Endothelial cell of umbilical vein (primary cell): ENCODE data around the gene OTUD5. TPM values are rescaled to one million over a fixed set of nuclear protein-coding genes. Genes with fewer than 3 reads are reported as not detected.

Experiments
- BruUV-seq: library from RNA; stranded (reverse); fragments of 400-500 nt; replicated peaks from 2 replicates; lab custom pipeline; 2021; lab: Mats Ljungman, UMichigan
- CTCF ChIA-PET: fragments of 300-600, 350-600 bp; sonication (Branson Sonifier 250); formaldehyde crosslinking; loops from one replicate; lab custom pipeline; 2021; ENCODE audit warnings: antibody characterized with exemption, inconsistent platforms; lab: Charles Lee
- POLR2A ChIA-PET: fragments of 300-600, 350-600 bp; sonication (Branson Sonifier 250); formaldehyde crosslinking; loops from one replicate; lab custom pipeline; 2021; ENCODE audit warnings: antibody characterized with exemption, inconsistent platforms; lab: Charles Lee
- DNase-seq: peaks from one replicate; pipeline ENCODE4 v3.0.0-alpha.2; 2011; ENCODE audit warnings: low read depth, low spot score
- FAIRE-seq: peaks from 2 replicates; lab custom pipeline; 2011; peaks lifted over from hg19 to GRCh38; lab: Jason Lieb, UNC
- H2AFZ ChIP-seq: 2 replicates; pipeline ENCODE4 v1.6.0; 2012; ENCODE audit warnings: low read depth, low read length, control low read depth, inconsistent platforms
- H3K27ac ChIP-seq: 2 replicates; pipeline ENCODE4 v1.5.1; 2011; ENCODE audit warnings: low read depth, mild to moderate bottlenecking, control low read depth, low read length, moderate library complexity; ENCODE audit not compliant: insufficient read depth
- H3K27me3 ChIP-seq, 2 experiments: 2 replicates each; pipeline versions ENCODE4 v1.6.0 to v1.6.1; 2011; ENCODE audit warnings: low read length in 2 of 2, mixed read lengths in 1 of 2; ENCODE audit not compliant: control insufficient read depth in 2 of 2, insufficient read depth in 2 of 2
- H3K36me3 ChIP-seq, 2 experiments: 2 replicates in 1 of 2; 3 replicates in 1 of 2; pipeline ENCODE4 v1.5.1; 2011; ENCODE audit warnings: low read length in 2 of 2, mild to moderate bottlenecking in 1 of 2, moderate library complexity in 1 of 2; ENCODE audit not compliant: control insufficient read depth in 2 of 2, insufficient read depth in 2 of 2; ENCODE audit errors: extremely low read depth in 1 of 2
- H3K4me1 ChIP-seq: 3 replicates; pipeline ENCODE4 v1.5.1; 2011; ENCODE audit warnings: mild to moderate bottlenecking, low read length; ENCODE audit not compliant: control insufficient read depth, insufficient read depth; ENCODE audit errors: extremely low read depth
- H3K4me2 ChIP-seq: 2 replicates; pipeline ENCODE4 v1.6.1; 2011; ENCODE audit warnings: low read length, control low read depth, mixed read lengths; ENCODE audit not compliant: insufficient read depth
- H3K4me3 ChIP-seq, 3 experiments: fragments of 200-600 bp in 1 of 3; sonication (generic), shearing (Covaris generic) in 1 of 3; replicated peaks in 1 of 3; 2 replicates each; pipeline ENCODE4 v1.5.1; 2011 to 2016; ENCODE audit warnings: control low read depth in 3 of 3, low read length in 3 of 3, mild to moderate bottlenecking in 2 of 3, inconsistent platforms in 1 of 3, low read depth in 1 of 3, moderate library complexity in 1 of 3; ENCODE audit not compliant: insufficient read depth in 1 of 3
- H3K79me2 ChIP-seq: 2 replicates; pipeline ENCODE4 v1.6.0; 2012; ENCODE audit warnings: low read length, inconsistent platforms; ENCODE audit not compliant: control insufficient read depth, insufficient read depth
- H3K9ac ChIP-seq: replicated peaks from 2 replicates; pipeline ENCODE3; 2011; ENCODE audit warnings: low read length, control low read depth; ENCODE audit not compliant: insufficient read depth; ENCODE audit errors: extremely low read depth
- H3K9me1 ChIP-seq: replicated peaks from 3 replicates; pipeline ENCODE4 v1.6.0; 2011; ENCODE audit warnings: mild to moderate bottlenecking, low read length; ENCODE audit not compliant: control insufficient read depth, insufficient read depth; ENCODE audit errors: extremely low read depth
- H3K9me3 ChIP-seq: replicated peaks from 2 replicates; pipeline ENCODE4 v1.5.1; 2012; ENCODE audit warnings: low read length, inconsistent platforms; ENCODE audit not compliant: control insufficient read depth, insufficient read depth
- H4K20me1 ChIP-seq: replicated peaks from 2 replicates; pipeline ENCODE3; 2011; ENCODE audit warnings: mild to moderate bottlenecking, low read length; ENCODE audit not compliant: control insufficient read depth, insufficient read depth; ENCODE audit errors: extremely low read depth
- CTCF ChIP-seq, 2 donors: IDR thresholded peaks; 1 replicate in 1 of 2; 2 replicates in 1 of 2; pipeline ENCODE4 v1.5.1; 2011; ENCODE audit warnings: low read length in 2 of 2, mild to moderate bottlenecking in 2 of 2, moderate library complexity in 2 of 2, control low read depth in 1 of 2, inconsistent platforms in 1 of 2, low read depth in 1 of 2; ENCODE audit not compliant: insufficient read depth in 1 of 2; ENCODE audit errors: extremely low read depth in 1 of 2
- EZH2 ChIP-seq: IDR thresholded peaks from 2 replicates; pipeline ENCODE4 v1.6.1; 2012; ENCODE audit warnings: borderline replicate concordance, low read depth, mild to moderate bottlenecking, moderate library complexity, low read length, inconsistent platforms; ENCODE audit not compliant: severe bottlenecking
- FOS ChIP-seq: IDR thresholded peaks from 2 replicates; pipeline ENCODE4 v1.6.1; 2011; ENCODE audit warnings: mild to moderate bottlenecking, low read length, moderate library complexity, borderline replicate concordance; ENCODE audit not compliant: insufficient read depth
- GATA2 ChIP-seq: IDR thresholded peaks from 2 replicates; pipeline ENCODE4 v1.7.0; 2011; ENCODE audit warnings: low read depth, mild to moderate bottlenecking, moderate library complexity, mixed read lengths, low read length; ENCODE audit not compliant: insufficient read length, insufficient read depth
- JUN ChIP-seq: IDR thresholded peaks from 2 replicates; pipeline ENCODE4 v1.6.1; 2011; ENCODE audit warnings: borderline replicate concordance, low read depth; ENCODE audit not compliant: insufficient read length, insufficient read depth
- MAX ChIP-seq: IDR thresholded peaks from 2 replicates; pipeline ENCODE4 v1.6.1; 2011; ENCODE audit not compliant: insufficient read depth, insufficient read length
- MYC ChIP-seq: IDR thresholded peaks from one replicate; pipeline ENCODE4 v1.6.1; 2011; ENCODE audit warnings: mild to moderate bottlenecking, low read depth, low read length
- POLR2A ChIP-seq: IDR thresholded peaks from 2 replicates; pipeline ENCODE4 v1.6.1; 2012; ENCODE audit warnings: low read depth, mild to moderate bottlenecking, control low read depth, low read length
- POLR2AphosphoS5 ChIP-seq: IDR thresholded peaks from 2 replicates; pipeline ENCODE4 v1.6.1; 2012; ENCODE audit warnings: low read depth, mild to moderate bottlenecking, control low read depth, low read length, moderate library complexity; ENCODE audit not compliant: insufficient read depth
- dilution Hi-C: fragments of 300-500 bp; cut with MboI; formaldehyde crosslinking; loops from one replicate; pipeline ENCODE4 v1.15.0; 2019; ENCODE audit warnings: low sequenced_read_pairs; ENCODE audit not compliant: extremely low pct_ligation_motif_present
- intact Hi-C: fragments of 100-400 bp; cut with micrococcal nuclease; formaldehyde crosslinking; loops from one replicate; pipeline ENCODE4 v1.10.0; 2022
- polyA plus RNA-seq, 4 experiments: library from polyadenylated mRNA; depleted of rRNA in 3 of 4; stranded (reverse) in 3 of 4; unstranded in 1 of 4; fragments of >200 nt; gene quantifications; 2 replicates each; pipeline versions ENCODE4 v1.2.1 to v1.2.3, GENCODE V29; 2011 to 2012; ENCODE audit warnings: missing spikeins in 1 of 4
- total RNA-seq: library from RNA; stranded (reverse); gene quantifications from 2 replicates; pipeline ENCODE4 v1.2.3, GENCODE V29; 2021

The OTUD5 gene
- total and polyA plus RNA-seq, 2 donors (not counting 3 experiments of a cell fraction or from before 2014, with no cell fraction given) = 44.3 to 44.6 TPM

DNA sequence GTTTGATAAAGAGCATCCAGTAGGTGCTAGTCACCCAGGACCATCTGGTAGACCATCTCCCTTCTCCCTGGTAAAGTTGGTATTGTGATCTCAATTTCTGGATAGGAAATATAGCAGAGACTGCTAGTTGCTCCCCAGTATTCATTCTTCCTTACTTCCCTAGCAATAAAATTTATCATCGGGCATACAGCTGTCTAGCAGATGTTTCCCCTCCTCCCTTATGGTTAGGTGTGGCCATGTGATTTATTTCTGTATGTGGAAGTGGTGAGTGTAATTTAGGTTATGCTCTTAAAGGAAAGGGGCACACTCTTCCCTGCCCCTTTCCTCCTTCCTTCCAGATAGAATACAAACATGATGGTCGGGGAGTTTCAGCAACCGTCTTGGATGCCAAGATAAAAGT, 26.5 kb upstream of the OTUD5 start:
- POLR2A ChIA-PET = no interaction called here
- no TSS peak for BruUV-seq

GRCh38 chrX:48983081-48983480, 25.7 kb upstream of the OTUD5 start:
- H4K20me1 ChIP-seq = no peaks in the 10 kb centered on the region
- POLR2A ChIA-PET = no interaction called here
- no peak overlapping the region for H3K9ac ChIP-seq
- peaks cover 4 to 31% of the 10 kb centered on the region in 2 experiments for H3K36me3 ChIP-seq
- dilution Hi-C loops = no loop called here
- H3K79me2 ChIP-seq = no peaks in the 10 kb centered on the region
- H3K4me2 ChIP-seq = no peak overlapping the region
- FAIRE-seq (no peak), DNase-seq (no peak)
- no peak for TF ChIP-seq GATA2
- TF ChIP-seq MAX = no peak
- TF ChIP-seq POLR2AphosphoS5 = no peak
- no peak for TF ChIP-seq EZH2
- no peak for TF ChIP-seq JUN
- no peak for TF ChIP-seq POLR2A
- TF ChIP-seq CTCF (IDR thresholded peaks at IDR 0.05; ENCODE audit: extremely low read depth in 1 of 2, insufficient read depth in 1 of 2, low read depth in 1 of 2, low read length in 2 of 2) = no peak
- TF ChIP-seq FOS = no peak
- TF ChIP-seq MYC = no peak
- intact Hi-C loops = no loop called here
- no TSS peak for BruUV-seq
- no peak overlapping the region for H3K27ac ChIP-seq
- no peaks in the 10 kb centered on the region for H3K27me3 ChIP-seq
- H3K4me1 ChIP-seq = no peaks in the 10 kb centered on the region
- no peak overlapping the region for H3K4me3 ChIP-seq
- H3K9me1 ChIP-seq = no peaks in the 10 kb centered on the region
- H3K9me3 ChIP-seq = no peaks in the 10 kb centered on the region
- CTCF ChIA-PET = no interaction called here
- no peak overlapping the region for H2AFZ ChIP-seq

More for the DNA sequence above, 26.5 kb upstream of the OTUD5 start:
- Histone ChIP-seq H3K4me3 (no peak overlapping the region), H3K4me2 (no peak overlapping the region), H3K36me3 (peaks cover 6 to 33% of the 10 kb centered on the region in 2 experiments), H3K4me1 (no peaks in the 10 kb centered on the region), H3K27ac (no peak overlapping the region), H3K9me1 (no peaks in the 10 kb centered on the region), H3K9me3 (no peaks in the 10 kb centered on the region), H4K20me1 (no peaks in the 10 kb centered on the region), H2AFZ (no peak overlapping the region), H3K27me3 (no peaks in the 10 kb centered on the region), H3K79me2 (no peaks in the 10 kb centered on the region), H3K9ac (no peak overlapping the region)
- TF ChIP-seq POLR2AphosphoS5 (no peak), CTCF (IDR thresholded peaks at IDR 0.05; ENCODE audit: extremely low read depth in 1 of 2, insufficient read depth in 1 of 2, low read depth in 1 of 2, low read length in 2 of 2) (no peak), EZH2 (no peak), GATA2 (no peak)
- CTCF ChIA-PET = no interaction called here
- no peak for DNase-seq
- dilution Hi-C loops = no loop called here
- intact Hi-C loops = no loop called here
- no peak for FAIRE-seq
